ENCODE results near the gene NHSL2. TPM values are rescaled to one million over a fixed set of nuclear protein-coding genes. Genes with fewer than 3 reads are reported as not detected.

The NHSL2 gene
- total RNA-seq, 1 donor from 2014 or later: 13.0 TPM

DNA sequence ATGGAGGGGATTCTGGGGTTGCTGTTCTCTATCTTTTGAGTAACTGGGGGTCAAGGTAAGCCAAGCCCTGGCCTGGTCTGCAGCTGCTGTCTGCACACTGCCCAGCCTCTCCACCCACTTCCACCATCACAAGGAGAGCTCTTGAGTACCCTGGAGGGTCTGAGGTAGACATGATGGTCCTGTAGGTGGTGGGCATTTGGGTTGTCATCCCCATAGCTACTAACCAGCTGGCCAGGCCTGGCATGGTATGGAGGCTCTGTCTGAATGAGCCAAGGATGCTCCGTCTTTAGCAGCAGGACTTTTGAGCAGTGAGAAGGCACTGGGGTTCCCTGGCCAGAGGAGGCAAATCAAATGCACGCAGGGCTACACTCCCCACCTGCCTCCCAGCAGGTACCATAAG, 82.7 kb downstream of the NHSL2 start:
- no peaks in the 10 kb centered on the region for H3K27me3 Mint-ChIP-seq (ENCODE audit: low read depth, unreplicated experiment)
- no peak overlapping the region for H3K4me3 ChIP-seq (ENCODE audit: insufficient read depth, low read depth, low read length)
- no peak overlapping the region for H3K27ac Mint-ChIP-seq (ENCODE audit: unreplicated experiment)
- DNase-seq (ENCODE audit: low read depth) (no peak), FAIRE-seq (no peak)
- no peak overlapping the region for H2AFZ ChIP-seq (ENCODE audit: low read depth, low read length)
- H3K4me3 Mint-ChIP-seq (ENCODE audit: unreplicated experiment): no peak overlapping the region
- no peaks in the 10 kb centered on the region for H3K27me3 ChIP-seq (ENCODE audit: insufficient read depth, low read length)
- H4K20me1 ChIP-seq (ENCODE audit: insufficient read depth, low read length): no peaks in the 10 kb centered on the region
- H3K4me2 ChIP-seq (ENCODE audit: low read length): no peak overlapping the region
- H3K36me3 ChIP-seq (ENCODE audit: insufficient read depth, low read length): no peaks in the 10 kb centered on the region
- no peak overlapping the region for H3K9ac ChIP-seq (ENCODE audit: low read length)
- peaks cover 57% of the 10 kb centered on the region for H3K4me1 Mint-ChIP-seq (ENCODE audit: low read depth, unreplicated experiment)
- H3K4me1 ChIP-seq (ENCODE audit: insufficient read depth, low read length): peaks cover 4% of the 10 kb centered on the region
- H3K27ac ChIP-seq (ENCODE audit: low read depth, low read length): no peak overlapping the region
- H3K79me2 ChIP-seq (ENCODE audit: insufficient read depth, low read length): no peaks in the 10 kb centered on the region
- H3K36me3 Mint-ChIP-seq (ENCODE audit: low read depth, unreplicated experiment): peaks cover 1% of the 10 kb centered on the region
- no peaks in the 10 kb centered on the region for H3K9me3 Mint-ChIP-seq (ENCODE audit: unreplicated experiment)
- no peak for TF ChIP-seq EZH2 (IDR thresholded peaks at IDR 0.05; ENCODE audit: insufficient read depth, low read length)
- TF ChIP-seq CTCF (IDR thresholded peaks at IDR 0.05; ENCODE audit: insufficient read depth, low read depth, low read length): no peak
- no peaks in the 10 kb centered on the region for H3K9me3 ChIP-seq (ENCODE audit: insufficient read depth, low read depth, low read length)

DNA sequence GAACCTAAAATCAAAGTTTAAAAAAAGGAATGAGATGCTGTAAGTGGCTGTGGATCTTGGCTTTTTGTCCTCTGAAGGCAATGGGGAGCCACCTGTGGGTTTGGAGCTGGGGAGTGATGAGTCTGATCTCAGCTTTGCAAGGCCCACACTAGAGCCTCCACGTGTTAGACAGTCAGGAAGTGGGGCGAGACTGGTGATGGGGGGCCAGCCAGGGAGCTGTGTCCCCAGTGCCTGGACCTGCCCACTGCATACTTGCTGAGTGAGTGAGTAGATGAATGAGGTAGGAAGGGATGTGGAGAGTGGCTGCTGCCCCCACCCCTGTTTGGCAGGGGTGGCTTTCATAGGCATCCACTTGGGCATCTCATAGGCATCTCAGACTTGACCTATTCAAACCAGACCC, 84.0 kb downstream of the NHSL2 start:
- H2AFZ ChIP-seq (ENCODE audit: low read depth, low read length): no peak overlapping the region
- peaks cover 4% of the 10 kb centered on the region for H3K4me1 ChIP-seq (ENCODE audit: insufficient read depth, low read length)
- H3K27me3 ChIP-seq (ENCODE audit: insufficient read depth, low read length): no peaks in the 10 kb centered on the region
- no peaks in the 10 kb centered on the region for H4K20me1 ChIP-seq (ENCODE audit: insufficient read depth, low read length)
- H3K27ac Mint-ChIP-seq (ENCODE audit: unreplicated experiment): no peak overlapping the region
- DNase-seq (ENCODE audit: low read depth) (no peak), FAIRE-seq (peak; percentile 39)
- no peaks in the 10 kb centered on the region for H3K79me2 ChIP-seq (ENCODE audit: insufficient read depth, low read length)
- H3K4me3 ChIP-seq (ENCODE audit: insufficient read depth, low read depth, low read length): no peak overlapping the region
- H3K36me3 ChIP-seq (ENCODE audit: insufficient read depth, low read length): no peaks in the 10 kb centered on the region
- no peak overlapping the region for H3K4me3 Mint-ChIP-seq (ENCODE audit: unreplicated experiment)
- no peak overlapping the region for H3K9ac ChIP-seq (ENCODE audit: low read length)
- H3K9me3 ChIP-seq (ENCODE audit: insufficient read depth, low read depth, low read length): no peaks in the 10 kb centered on the region
- H3K9me3 Mint-ChIP-seq (ENCODE audit: unreplicated experiment): no peaks in the 10 kb centered on the region
- TF ChIP-seq CTCF (IDR thresholded peaks at IDR 0.05; ENCODE audit: insufficient read depth, low read depth, low read length) (no peak), EZH2 (IDR thresholded peaks at IDR 0.05; ENCODE audit: insufficient read depth, low read length) (no peak)
- H3K27me3 Mint-ChIP-seq (ENCODE audit: low read depth, unreplicated experiment): no peaks in the 10 kb centered on the region
- H3K27ac ChIP-seq (ENCODE audit: low read depth, low read length): no peak overlapping the region
- no peak overlapping the region for H3K4me2 ChIP-seq (ENCODE audit: low read length)
- H3K36me3 Mint-ChIP-seq (ENCODE audit: low read depth, unreplicated experiment): peaks cover 1% of the 10 kb centered on the region
- H3K4me1 Mint-ChIP-seq (ENCODE audit: low read depth, unreplicated experiment): peaks cover 57% of the 10 kb centered on the region

DNA sequence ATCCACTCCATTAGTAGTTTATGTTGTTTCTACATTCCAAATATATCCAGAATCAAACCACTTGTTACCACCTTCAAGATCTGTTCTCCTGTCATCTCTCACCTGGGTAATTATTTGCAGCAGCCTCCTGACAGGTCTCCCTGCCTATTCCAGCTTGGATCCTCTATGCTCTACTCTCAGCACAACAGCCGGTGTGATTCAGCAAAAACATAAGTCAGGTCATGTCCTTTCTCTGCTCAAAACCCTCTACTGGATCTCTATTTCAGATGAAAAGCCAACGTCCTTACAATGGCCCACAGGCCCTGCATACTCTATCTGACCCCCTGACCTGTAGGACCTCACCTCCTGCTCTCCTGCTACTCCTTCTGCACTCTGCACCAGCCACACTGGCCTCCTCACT, 84.5 kb downstream of the NHSL2 start:
- H4K20me1 ChIP-seq (ENCODE audit: insufficient read depth, low read length): no peaks in the 10 kb centered on the region
- Mint-ChIP-seq H3K27me3 (ENCODE audit: low read depth, unreplicated experiment) (no peaks in the 10 kb centered on the region), H3K4me1 (ENCODE audit: low read depth, unreplicated experiment) (peaks cover 54% of the 10 kb centered on the region), H3K9me3 (ENCODE audit: unreplicated experiment) (no peaks in the 10 kb centered on the region), H3K4me3 (ENCODE audit: unreplicated experiment) (no peak overlapping the region), H3K36me3 (ENCODE audit: low read depth, unreplicated experiment) (peaks cover 1% of the 10 kb centered on the region), H3K27ac (ENCODE audit: unreplicated experiment) (no peak overlapping the region)
- no peaks in the 10 kb centered on the region for H3K27me3 ChIP-seq (ENCODE audit: insufficient read depth, low read length)
- H3K36me3 ChIP-seq (ENCODE audit: insufficient read depth, low read length): no peaks in the 10 kb centered on the region
- FAIRE-seq (no peak), DNase-seq (ENCODE audit: low read depth) (no peak)
- H3K4me3 ChIP-seq (ENCODE audit: insufficient read depth, low read depth, low read length): no peak overlapping the region
- H3K4me2 ChIP-seq (ENCODE audit: low read length): no peak overlapping the region
- H3K27ac ChIP-seq (ENCODE audit: low read depth, low read length): no peak overlapping the region
- no peak overlapping the region for H3K9ac ChIP-seq (ENCODE audit: low read length)
- peaks cover 4% of the 10 kb centered on the region for H3K4me1 ChIP-seq (ENCODE audit: insufficient read depth, low read length)
- H3K9me3 ChIP-seq (ENCODE audit: insufficient read depth, low read depth, low read length): no peaks in the 10 kb centered on the region
- H2AFZ ChIP-seq (ENCODE audit: low read depth, low read length): no peak overlapping the region
- TF ChIP-seq EZH2 (IDR thresholded peaks at IDR 0.05; ENCODE audit: insufficient read depth, low read length) (no peak), CTCF (IDR thresholded peaks at IDR 0.05; ENCODE audit: insufficient read depth, low read depth, low read length) (no peak)
- H3K79me2 ChIP-seq (ENCODE audit: insufficient read depth, low read length): no peaks in the 10 kb centered on the region
